HG02852 (cell line): ENCODE data around the gene NMT2.

Experiments
- ATAC-seq: cut with Tn5 transposase; IDR thresholded peaks from one replicate; pipeline ENCODE4 v1.9.1; 2021; ENCODE audit warnings: mild to moderate bottlenecking, moderate library complexity; ENCODE audit not compliant: unreplicated experiment

The NMT2 gene

DNA sequence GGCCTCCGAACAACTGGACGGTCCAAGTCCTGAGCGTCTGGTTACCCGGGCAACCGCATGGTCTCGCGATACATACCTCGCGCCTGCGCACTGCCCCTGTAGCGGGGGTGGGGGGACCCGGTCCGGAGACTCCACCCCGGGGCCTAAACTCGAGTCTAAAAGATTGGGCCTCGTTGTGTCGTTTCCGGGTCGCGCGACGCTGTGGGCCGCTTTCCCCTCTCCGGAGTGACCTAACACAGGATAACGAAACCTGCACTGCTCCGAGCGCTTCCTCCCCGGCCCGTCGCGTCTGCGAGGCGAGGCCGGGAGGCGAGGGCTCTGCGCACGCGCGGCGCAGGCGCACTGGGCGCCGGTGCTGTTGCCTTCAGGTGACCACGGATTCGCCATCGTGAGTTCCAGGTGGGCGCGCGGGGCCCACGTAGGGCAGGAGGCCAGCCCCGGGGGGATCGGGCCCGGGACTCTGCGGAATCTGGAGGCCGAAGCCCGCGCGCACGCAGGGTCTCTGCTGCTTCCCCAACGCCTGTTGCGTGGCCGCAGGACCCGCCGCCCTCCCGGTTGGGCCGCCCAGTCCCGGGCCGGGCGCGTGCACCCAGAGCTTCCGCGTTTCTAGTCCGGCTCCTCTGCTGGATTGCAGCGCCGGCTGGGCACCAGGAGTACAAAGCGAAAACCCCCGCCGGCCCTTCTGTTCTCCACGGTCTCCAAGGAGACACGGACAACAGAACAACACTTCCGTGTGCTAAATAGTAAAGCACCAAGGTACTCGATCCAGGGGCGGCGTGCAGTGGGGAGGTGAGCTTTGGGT, 71.3 kb downstream of the NMT2 start, which contains the start of gene RPP38:
RPP38 (plus strand) TSS at position 345 of the 802 bp plus-strand sequence. CDS start 5,960 bp downstream, outside the sequence.
- peak; percentile 82 for ATAC-seq

- peak; percentile 16 for ATAC-seq
Measured at GRCh38 chr10:15096661-15097010, 71.9 kb downstream of the NMT2 start.

- no peak for ATAC-seq
Measured at GRCh38 chr10:15092855-15093408, 75.6 kb downstream of the NMT2 start.

GRCh38 chr10:15091418-15091817, 77.1 kb downstream of the NMT2 start:
- ATAC-seq = no peak

DNA sequence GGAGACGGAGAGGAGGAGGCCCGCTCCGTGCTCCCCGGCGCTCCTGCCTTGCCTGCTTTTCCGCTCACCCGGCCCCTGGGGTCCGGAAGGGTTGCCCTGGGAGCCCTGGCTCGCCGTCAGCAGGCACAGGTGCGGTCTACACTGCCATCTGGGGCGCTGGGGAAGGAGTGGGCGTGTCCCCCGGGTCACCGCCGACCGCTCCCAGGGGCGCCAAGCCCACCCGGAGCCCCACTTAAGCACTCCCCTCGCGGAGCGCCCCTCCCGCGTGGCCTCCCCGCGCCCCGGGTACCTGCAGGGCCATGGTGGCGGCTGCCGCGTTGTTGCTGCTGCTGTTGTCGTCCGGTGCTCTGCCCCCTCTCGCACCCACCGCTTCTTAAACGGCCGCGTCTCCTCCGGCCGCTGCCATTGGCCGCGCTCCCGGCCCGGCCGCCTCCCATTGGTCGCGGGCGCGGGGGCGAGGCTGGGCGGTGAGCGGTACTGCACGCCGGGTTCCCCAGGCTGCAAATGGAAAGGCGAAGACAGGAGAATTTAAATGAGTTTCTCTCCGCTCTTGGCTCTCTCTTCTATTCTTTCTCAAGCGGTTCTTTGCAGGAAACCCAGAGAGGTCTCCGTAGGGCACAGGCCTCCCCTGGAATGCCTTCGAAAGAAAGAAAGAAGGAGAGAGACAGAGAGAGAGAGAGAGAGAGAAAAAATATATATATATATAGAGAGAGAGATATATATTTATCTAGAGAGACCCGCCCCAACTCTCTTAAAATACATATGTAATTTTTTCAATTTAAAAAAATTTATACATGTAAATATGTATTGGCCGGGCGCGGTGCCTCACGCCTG, 79.8 kb downstream of the NMT2 start, which contains the start of gene ACBD7:
ACBD7 (minus strand) TSS at position 349 of the 834 bp plus-strand sequence; CDS start at position 301, 48 bp downstream.
- peak; percentile 100 for ATAC-seq

DNA sequence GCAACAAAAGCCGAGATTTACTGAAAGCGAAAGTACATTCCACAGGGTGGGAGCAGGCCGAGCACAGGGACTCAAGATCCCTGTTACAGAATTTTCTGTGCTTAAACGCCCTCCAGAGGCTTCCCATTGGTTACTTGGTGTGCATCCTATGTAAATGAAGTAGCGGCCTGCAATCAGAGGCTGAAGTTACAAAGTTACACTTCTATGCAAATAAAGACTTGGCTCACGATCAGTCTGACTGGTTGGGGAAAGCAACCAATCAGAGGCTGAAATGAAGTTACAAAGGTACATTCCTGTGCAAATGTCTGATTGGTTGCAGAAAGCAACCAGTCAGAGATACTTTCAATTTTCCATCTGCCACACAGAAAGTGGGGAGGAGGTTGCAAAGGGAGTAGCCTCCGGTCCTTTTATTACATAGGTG, 84.0 kb downstream of the NMT2 start:
- no peak for ATAC-seq

DNA sequence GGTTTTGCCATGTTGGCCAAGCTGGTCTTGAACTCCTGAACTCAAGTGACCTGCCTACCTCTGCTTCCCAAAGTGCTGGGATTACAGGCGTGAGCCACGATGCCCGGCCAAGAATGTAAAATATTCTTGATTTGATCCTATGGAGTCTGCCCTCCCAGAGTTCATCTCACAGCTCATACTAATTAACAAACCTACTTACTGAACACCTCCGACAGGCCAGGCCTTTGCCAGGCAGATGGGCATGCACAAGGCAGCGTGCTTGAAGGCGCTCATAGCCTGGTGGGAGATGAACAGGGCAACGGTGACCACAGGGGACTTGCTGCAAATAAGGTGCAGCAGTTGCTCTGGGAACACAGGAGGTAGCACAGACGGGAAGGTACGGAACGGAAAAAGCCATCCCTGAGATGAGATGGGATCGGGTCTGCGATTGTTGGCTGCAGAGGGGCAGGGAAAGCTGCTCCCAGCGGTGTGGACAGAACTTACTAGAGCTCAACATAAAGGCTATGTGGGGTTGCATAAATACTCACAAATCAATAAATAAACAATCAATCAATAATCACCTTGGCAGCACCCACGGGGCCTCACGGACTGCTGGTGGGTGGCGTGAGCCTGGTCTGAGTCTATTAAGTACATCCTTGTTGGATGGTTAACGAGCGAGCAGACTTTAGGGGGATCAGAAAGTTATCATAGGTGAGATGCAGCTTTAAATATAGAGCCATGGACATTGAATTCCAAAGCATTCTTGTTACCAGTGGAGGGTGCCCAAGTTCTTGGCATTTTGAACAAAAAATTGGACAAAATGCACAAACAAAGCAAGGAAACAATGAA, 84.6 kb downstream of the NMT2 start:
- ATAC-seq = no peak

- ATAC-seq = no peak
Measured at GRCh38 chr10:15075421-15075820, 93.1 kb downstream of the NMT2 start.

GRCh38 chr10:15072358-15072757, 96.1 kb downstream of the NMT2 start:
- ATAC-seq = no peak

DNA sequence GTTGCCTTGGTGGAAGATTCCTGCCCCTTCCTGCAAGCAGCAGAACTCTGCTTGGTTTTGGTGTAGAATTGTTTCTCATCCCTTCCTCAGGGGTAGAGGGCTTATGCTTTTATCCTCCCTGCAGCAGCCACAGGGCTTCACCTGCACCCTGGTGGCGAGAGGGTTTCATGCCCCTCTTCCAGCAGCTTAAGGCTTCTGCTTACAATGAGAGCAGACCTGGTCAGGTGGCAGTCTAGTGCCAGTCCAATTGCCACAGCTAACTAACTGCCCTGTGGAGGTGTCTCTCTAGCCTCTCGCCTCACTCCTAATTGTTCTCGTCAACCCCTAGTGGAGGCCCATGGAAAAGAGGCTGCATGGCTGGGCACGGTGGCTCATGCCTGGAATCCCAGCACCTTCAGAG, 99.3 kb downstream of the NMT2 start:
- ATAC-seq = no peak

DNA sequence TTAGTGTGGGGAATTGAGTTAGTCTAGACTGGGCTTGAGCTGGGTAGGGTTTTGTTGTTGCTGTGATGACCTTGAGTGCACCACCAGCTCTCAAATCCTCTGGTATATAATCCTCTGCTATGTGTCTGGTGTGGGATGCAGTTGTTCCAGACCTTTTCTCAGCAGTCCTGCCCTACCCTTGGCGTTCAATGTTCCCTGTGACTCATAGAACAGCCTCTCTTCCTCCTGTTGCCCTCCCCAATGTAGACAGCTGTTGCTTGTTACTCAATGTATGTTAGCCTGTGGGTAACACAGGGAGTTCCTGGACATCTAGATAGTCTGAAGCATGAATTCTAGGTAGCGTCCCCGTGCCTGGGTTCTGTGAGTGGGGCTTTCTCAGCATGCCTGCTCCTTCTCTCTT, 99.7 kb downstream of the NMT2 start:
- ATAC-seq = no peak

- no peak for ATAC-seq
Measured at GRCh38 chr10:15067154-15067553, 101.3 kb downstream of the NMT2 start.

GRCh38 chr10:15060638-15061037, 107.9 kb downstream of the NMT2 start:
- no peak for ATAC-seq

- no peak for ATAC-seq
Measured at GRCh38 chr10:15059914-15060313, 108.6 kb downstream of the NMT2 start.

- no peak for ATAC-seq
Measured at GRCh38 chr10:15058689-15059088, 109.8 kb downstream of the NMT2 start.
